A673 (cell line): ENCODE results near the gene ORAI2. TPM values are rescaled to one million over a fixed set of nuclear protein-coding genes. Genes with fewer than 3 reads are reported as not detected.

Experiments
- BruUV-seq: library from RNA; stranded (reverse); fragments of 400-500 nt; replicated peaks from 2 replicates; lab custom pipeline; 2021; lab: Mats Ljungman, UMichigan
- CTCF ChIA-PET: fragments of 300-600 bp; sonication (Branson Sonifier 250); formaldehyde crosslinking; loops from one replicate; lab custom pipeline; 2022; ENCODE audit warnings: antibody characterized with exemption; lab: Charles Lee
- POLR2A ChIA-PET: fragments of 300-600 bp; sonication (Branson Sonifier 250); formaldehyde crosslinking; loops from one replicate; lab custom pipeline; 2022; ENCODE audit warnings: antibody characterized with exemption; ENCODE audit not compliant: low non-redundant PET; lab: Charles Lee
- DNase-seq: peaks from one replicate; pipeline ENCODE4 v3.0.0-alpha.2; 2015; ENCODE audit warnings: low spot score
- H3K27ac ChIP-seq: fragments of 200-600 bp; sonication (generic); 2 replicates; pipeline ENCODE4 v1.5.1; 2016; ENCODE audit warnings: mixed run types, low read depth, mild to moderate bottlenecking, mixed read lengths, antibody characterized with exemption, low read length; ENCODE audit not compliant: poor library complexity, severe bottlenecking
- H3K27me3 ChIP-seq: fragments of 200-600 bp; sonication (generic); replicated peaks from 2 replicates; pipeline ENCODE4 v1.6.1; 2017; ENCODE audit warnings: mixed run types, low read depth, mild to moderate bottlenecking, mixed read lengths, antibody characterized with exemption, low read length; ENCODE audit not compliant: insufficient read depth, poor library complexity
- H3K36me3 ChIP-seq: fragments of 200-600 bp; sonication (generic); 2 replicates; pipeline ENCODE4 v1.6.1; 2016; ENCODE audit warnings: mixed run types, mild to moderate bottlenecking, mixed read lengths, antibody characterized with exemption, low read length; ENCODE audit not compliant: insufficient read depth, poor library complexity, severe bottlenecking
- H3K4me1 ChIP-seq: fragments of 200-600 bp; sonication (generic); 2 replicates; pipeline ENCODE4 v1.6.1; 2017; ENCODE audit warnings: mixed run types, mild to moderate bottlenecking, mixed read lengths, antibody characterized with exemption, low read length; ENCODE audit not compliant: insufficient read depth, poor library complexity, severe bottlenecking
- H3K4me3 ChIP-seq: fragments of 200-600 bp; sonication (generic); 2 replicates; pipeline ENCODE4 v1.5.1; 2016; ENCODE audit warnings: low read depth, mixed run types, mild to moderate bottlenecking, mixed read lengths, low read length; ENCODE audit not compliant: poor library complexity, severe bottlenecking
- H3K9me3 ChIP-seq: fragments of 200-600 bp; sonication (generic); 2 replicates; pipeline ENCODE4 v1.6.1; 2016; ENCODE audit warnings: mixed run types, low read depth, mild to moderate bottlenecking, mixed read lengths, antibody characterized with exemption, low read length; ENCODE audit not compliant: poor library complexity, severe bottlenecking
- EZH2 ChIP-seq: fragments of 200-600 bp; sonication (generic); IDR thresholded peaks from 2 replicates; pipeline ENCODE4 v1.6.1; 2017; ENCODE audit warnings: borderline replicate concordance, low read depth, mild to moderate bottlenecking, mixed read lengths, antibody characterized with exemption, low read length; ENCODE audit not compliant: poor library complexity, severe bottlenecking
- intact Hi-C: fragments of 100-400 bp; cut with micrococcal nuclease; formaldehyde crosslinking; loops from one replicate; pipeline ENCODE4 v1.10.0; 2022; ENCODE audit not compliant: unreplicated experiment
- total RNA-seq: library from RNA; stranded (reverse); gene quantifications from 2 replicates; pipeline ENCODE4 v1.2.3, GENCODE V29; 2021
- TF ChIP-seq, protein P1 (sequence below): fragments of 300-800, 200-600 bp; sonication (generic); conservative IDR thresholded peaks from 2 replicates; pipeline ENCODE4 v1.5.1; 2017; ENCODE audit warnings: low read depth, mild to moderate bottlenecking, antibody characterized with exemption, low read length, moderate library complexity, mixed read lengths

ORAI2 gene
- total RNA-seq, 1 experiment from 2014 or later: 35.2 TPM

DNA sequence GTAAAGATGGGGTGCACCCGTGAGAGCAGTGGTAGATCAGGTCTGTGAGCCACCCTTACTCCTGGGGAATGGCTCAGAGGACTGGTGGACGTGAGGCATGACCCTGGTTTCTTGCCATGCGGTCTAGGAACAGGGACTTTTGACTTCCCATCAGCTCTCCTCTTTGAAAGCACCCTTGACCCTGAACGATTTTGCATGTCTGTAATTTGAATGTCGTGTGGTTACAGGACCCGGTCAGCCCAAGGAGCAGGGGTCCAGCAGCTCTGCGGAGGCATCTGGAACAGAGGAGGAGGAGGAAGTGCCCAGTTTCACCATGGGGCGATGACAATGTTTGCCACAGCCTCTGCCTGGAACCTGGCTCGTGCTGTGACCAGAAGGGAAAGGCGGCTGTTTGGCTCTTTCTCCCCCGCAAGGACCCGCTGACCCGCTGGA lies 8.6 kb upstream of the ORAI2 start:
- intact Hi-C loops: no loop called here
- Histone ChIP-seq H3K27ac (no peak overlapping the region), H3K4me3 (no peak overlapping the region), H3K9me3 (no peaks in the 10 kb centered on the region), H3K36me3 (peaks cover 21% of the 10 kb centered on the region), H3K4me1 (no peaks in the 10 kb centered on the region), H3K27me3 (no peaks in the 10 kb centered on the region)
- TF ChIP-seq EZH2: no peak
- no TSS peak for BruUV-seq
- ChIA-PET CTCF (no interaction called here), POLR2A (no interaction called here)
- DNase-seq: no peak

DNA sequence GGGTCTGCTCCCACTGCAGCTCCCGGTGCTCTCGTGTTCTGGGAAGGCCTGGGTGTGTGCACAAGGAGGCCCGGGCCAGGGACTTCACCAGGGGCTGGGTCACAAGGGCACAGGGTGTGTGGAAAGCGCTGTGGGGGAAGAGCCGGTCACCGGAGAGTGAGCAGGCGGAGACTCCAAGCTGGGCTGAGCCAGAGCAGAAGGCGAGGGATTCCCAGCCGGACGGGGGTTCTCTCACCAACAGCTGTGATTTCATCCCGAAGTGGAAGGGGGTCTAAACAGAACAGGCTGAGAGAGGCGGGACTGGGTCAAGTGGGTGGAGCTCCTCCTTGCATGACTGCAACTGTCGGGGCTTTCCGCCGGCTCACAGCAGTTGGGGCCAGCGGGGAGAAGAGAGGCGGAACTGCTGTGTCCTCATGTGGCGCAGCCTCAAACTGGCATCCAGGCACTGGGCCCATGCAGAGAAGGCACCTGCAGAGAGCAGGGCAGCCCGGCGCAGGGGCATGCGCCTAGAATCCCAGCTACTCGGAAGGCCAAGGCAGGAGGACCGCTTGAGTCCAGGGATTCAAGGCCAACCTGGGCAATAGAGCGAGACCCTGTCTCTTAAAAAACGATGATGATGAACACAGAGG lies 7.6 kb upstream of the ORAI2 start:
- H3K9me3 ChIP-seq: no peaks in the 10 kb centered on the region
- H3K36me3 ChIP-seq: peaks cover 14% of the 10 kb centered on the region
- CTCF ChIA-PET: no interaction called here
- TSS peak; percentile 74 for BruUV-seq
- DNase-seq: no peak
- H3K4me1 ChIP-seq: peaks cover under 1% of the 10 kb centered on the region
- no peak overlapping the region for H3K4me3 ChIP-seq
- TF ChIP-seq EZH2: no peak
- TF ChIP-seq, protein P1, sequence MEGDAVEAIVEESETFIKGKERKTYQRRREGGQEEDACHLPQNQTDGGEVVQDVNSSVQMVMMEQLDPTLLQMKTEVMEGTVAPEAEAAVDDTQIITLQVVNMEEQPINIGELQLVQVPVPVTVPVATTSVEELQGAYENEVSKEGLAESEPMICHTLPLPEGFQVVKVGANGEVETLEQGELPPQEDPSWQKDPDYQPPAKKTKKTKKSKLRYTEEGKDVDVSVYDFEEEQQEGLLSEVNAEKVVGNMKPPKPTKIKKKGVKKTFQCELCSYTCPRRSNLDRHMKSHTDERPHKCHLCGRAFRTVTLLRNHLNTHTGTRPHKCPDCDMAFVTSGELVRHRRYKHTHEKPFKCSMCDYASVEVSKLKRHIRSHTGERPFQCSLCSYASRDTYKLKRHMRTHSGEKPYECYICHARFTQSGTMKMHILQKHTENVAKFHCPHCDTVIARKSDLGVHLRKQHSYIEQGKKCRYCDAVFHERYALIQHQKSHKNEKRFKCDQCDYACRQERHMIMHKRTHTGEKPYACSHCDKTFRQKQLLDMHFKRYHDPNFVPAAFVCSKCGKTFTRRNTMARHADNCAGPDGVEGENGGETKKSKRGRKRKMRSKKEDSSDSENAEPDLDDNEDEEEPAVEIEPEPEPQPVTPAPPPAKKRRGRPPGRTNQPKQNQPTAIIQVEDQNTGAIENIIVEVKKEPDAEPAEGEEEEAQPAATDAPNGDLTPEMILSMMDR: no peak
- intact Hi-C loops: no loop called here
- POLR2A ChIA-PET: no interaction called here
- no peak overlapping the region for H3K27ac ChIP-seq
- H3K27me3 ChIP-seq: no peaks in the 10 kb centered on the region

DNA sequence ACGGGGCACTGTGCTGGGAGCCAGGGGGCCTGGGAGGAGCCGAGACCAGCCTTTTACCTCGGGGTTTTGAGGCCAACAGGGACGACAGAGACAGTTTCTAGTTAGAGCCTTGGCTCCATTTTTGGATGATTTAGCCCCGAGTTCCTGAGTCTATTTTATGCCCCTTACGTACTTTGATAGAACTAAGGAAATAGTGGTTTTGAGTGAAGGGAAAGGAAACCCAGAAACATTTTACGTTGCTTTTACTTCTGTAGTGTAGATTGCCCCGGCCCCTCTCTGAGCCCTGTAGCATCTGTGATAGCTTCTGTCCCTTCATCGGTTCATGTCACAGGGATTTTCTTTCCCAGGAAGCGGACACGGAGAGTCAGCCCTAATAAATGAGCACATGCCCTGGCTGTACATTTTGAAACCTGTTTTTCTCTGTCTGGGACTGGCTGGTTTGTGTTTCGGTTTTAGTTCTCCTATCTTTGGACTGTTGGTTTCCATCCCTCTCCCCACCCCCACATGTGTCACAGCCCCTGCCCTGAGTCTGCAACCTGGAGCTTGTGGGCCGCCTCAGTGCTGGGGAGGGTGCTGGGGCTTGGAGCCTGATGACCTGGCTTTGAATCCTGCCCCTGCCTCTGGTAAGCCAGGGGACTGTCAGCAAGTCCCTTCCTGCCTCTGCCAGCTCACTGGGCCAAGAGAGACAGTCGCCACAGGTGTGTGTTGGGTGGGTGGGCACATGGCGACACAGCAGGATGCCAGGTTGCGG lies 6.9 kb upstream of the ORAI2 start:
- TF ChIP-seq, protein P1: no peak
- no peak for TF ChIP-seq EZH2
- no peak overlapping the region for H3K27ac ChIP-seq
- no TSS peak for BruUV-seq
- H3K4me1 ChIP-seq: peaks cover 7% of the 10 kb centered on the region
- H3K9me3 ChIP-seq: no peaks in the 10 kb centered on the region
- peaks cover 9% of the 10 kb centered on the region for H3K36me3 ChIP-seq
- DNase-seq: no peak
- no peaks in the 10 kb centered on the region for H3K27me3 ChIP-seq
- intact Hi-C loops: no loop called here
- CTCF ChIA-PET: no interaction called here
- no peak overlapping the region for H3K4me3 ChIP-seq
- POLR2A ChIA-PET: no interaction called here
